RCC 7860 (cell line): Measurements from ENCODE around the gene TTLL9.
A peak's percentile ranks its signal among the peaks of the same experiment; 100 is the strongest.

Experiments
- DNase-seq: peaks from one replicate; pipeline ENCODE4 v3.0.0-alpha.2; 2015; ENCODE audit warnings: low spot score
- FAIRE-seq: peaks from 2 replicates; lab custom pipeline; 2012; peaks lifted over from hg19 to GRCh38; lab: Jason Lieb, UNC

TTLL9 gene

GRCh38 chr20:31836853-31837608 lies 33.4 kb upstream of the TTLL9 start:
- DNase-seq: peak; percentile 11
- no peak for FAIRE-seq

GRCh38 chr20:31837896-31838397 lies 32.5 kb upstream of the TTLL9 start:
- no peak for FAIRE-seq

GRCh38 chr20:31838646-31839292 lies 31.7 kb upstream of the TTLL9 start:
- FAIRE-seq: no peak
- DNase-seq: peak; percentile 13

More at GRCh38 chr20:31837896-31838397, 32.5 kb upstream of the TTLL9 start:
- DNase-seq: peak; percentile 17

GRCh38 chr20:31839782-31840487 lies 30.5 kb upstream of the TTLL9 start:
- DNase-seq: peak; percentile 14
- no peak for FAIRE-seq

- no peak for FAIRE-seq
- DNase-seq: no peak
These were observed 29.3 kb upstream of the TTLL9 start for GRCh38 chr20:31840906-31841816.

GRCh38 chr20:31841928-31842327 lies 28.5 kb upstream of the TTLL9 start:
- DNase-seq: peak; percentile 87
- FAIRE-seq: peak; percentile 75

GRCh38 chr20:31842471-31843157 lies 27.8 kb upstream of the TTLL9 start:
- no peak for DNase-seq

GRCh38 chr20:31843288-31843687 lies 27.1 kb upstream of the TTLL9 start:
- FAIRE-seq: no peak

More at GRCh38 chr20:31842471-31843157, 27.8 kb upstream of the TTLL9 start:
- no peak for FAIRE-seq

GRCh38 chr20:31843881-31844280 lies 26.6 kb upstream of the TTLL9 start:
- FAIRE-seq (no peak), DNase-seq (no peak)

More at GRCh38 chr20:31843288-31843687, 27.1 kb upstream of the TTLL9 start:
- no peak for DNase-seq

- no peak for DNase-seq
- FAIRE-seq: no peak
These were observed 25.6 kb upstream of the TTLL9 start for GRCh38 chr20:31844737-31845299.

- FAIRE-seq (no peak), DNase-seq (no peak)
These were observed 25.1 kb upstream of the TTLL9 start, which contains the start of gene FOXS1 for GRCh38 chr20:31845300-31845863. Gene FOXS1, minus strand, starts transcription at chr20:31845604. Its CDS starts 62 bp downstream, at chr20:31845542.

GRCh38 chr20:31846793-31847138 lies 23.7 kb upstream of the TTLL9 start:
- DNase-seq: no peak
- no peak for FAIRE-seq

GRCh38 chr20:31848088-31848999 lies 22.1 kb upstream of the TTLL9 start:
- no peak for FAIRE-seq
- no peak for DNase-seq

- DNase-seq (no peak), FAIRE-seq (no peak)
These were observed 21.0 kb upstream of the TTLL9 start for GRCh38 chr20:31849306-31849930.

- DNase-seq (no peak), FAIRE-seq (no peak)
These were observed 19.0 kb upstream of the TTLL9 start for GRCh38 chr20:31851240-31851955.

GRCh38 chr20:31853481-31853880 lies 17.0 kb upstream of the TTLL9 start:
- DNase-seq (no peak), FAIRE-seq (no peak)

- FAIRE-seq: no peak
These were observed 13.9 kb upstream of the TTLL9 start for GRCh38 chr20:31856516-31856915.

More at GRCh38 chr20:31856516-31856915, 13.9 kb upstream of the TTLL9 start:
- no peak for DNase-seq
